Measurements from ENCODE around the gene NF2.
"Not testable (repeated sequence)": the region's sequence is repeated elsewhere in the genome, so short reads cannot be mapped to it uniquely, and the experiment has no call there.

Gene NF2

GRCh38 chr22:29580200-29580810 lies 23.1 kb upstream of the NF2 start:
- Histone ChIP-seq H2AFZ (ENCODE audit: low read depth, low read length) (peak overlapping the region; percentile 91), H3K9me3 (ENCODE audit: low read length) (no peaks in the 10 kb centered on the region), H3K4me3 (ENCODE audit: low read length) (peak overlapping the region; percentile 71), H3K27me3 (ENCODE audit: insufficient read depth, low read length) (no peaks in the 10 kb centered on the region), H3K4me1 (ENCODE audit: insufficient read depth, low read length) (peaks cover 12% of the 10 kb centered on the region), H3K36me3 (ENCODE audit: insufficient read depth, low read length) (peaks cover 7% of the 10 kb centered on the region)

GRCh38 chr22:29581799-29582198 lies 21.6 kb upstream of the NF2 start:
- peak overlapping the region; percentile 71 for H3K4me3 ChIP-seq (ENCODE audit: low read length)
- no peaks in the 10 kb centered on the region for H3K27me3 ChIP-seq (ENCODE audit: insufficient read depth, low read length)
- no peaks in the 10 kb centered on the region for H3K9me3 ChIP-seq (ENCODE audit: low read length)
- H2AFZ ChIP-seq (ENCODE audit: low read depth, low read length), result no peak overlapping the region
- H3K36me3 ChIP-seq (ENCODE audit: insufficient read depth, low read length), result peaks cover 7% of the 10 kb centered on the region
- peaks cover 12% of the 10 kb centered on the region for H3K4me1 ChIP-seq (ENCODE audit: insufficient read depth, low read length)

- H2AFZ ChIP-seq (ENCODE audit: low read depth, low read length), result no peak overlapping the region
- no peaks in the 10 kb centered on the region for H3K9me3 ChIP-seq (ENCODE audit: low read length)
- H3K27me3 ChIP-seq (ENCODE audit: insufficient read depth, low read length), result no peaks in the 10 kb centered on the region
Observed at GRCh38 chr22:29584975-29585374, 18.5 kb upstream of the NF2 start.

GRCh38 chr22:29586193-29586705 lies 17.2 kb upstream of the NF2 start:
- not testable (repeated sequence) for H3K9me3 ChIP-seq (ENCODE audit: low read length); H3K27me3 ChIP-seq (ENCODE audit: insufficient read depth, low read length); H2AFZ ChIP-seq (ENCODE audit: low read depth, low read length); H3K4me1 ChIP-seq (ENCODE audit: insufficient read depth, low read length); H3K36me3 ChIP-seq (ENCODE audit: insufficient read depth, low read length); H3K4me3 ChIP-seq (ENCODE audit: low read length)

More at GRCh38 chr22:29584975-29585374, 18.5 kb upstream of the NF2 start:
- no peaks in the 10 kb centered on the region for H3K36me3 ChIP-seq (ENCODE audit: insufficient read depth, low read length)
- H3K4me1 ChIP-seq (ENCODE audit: insufficient read depth, low read length), result peaks cover 10% of the 10 kb centered on the region
- no peak overlapping the region for H3K4me3 ChIP-seq (ENCODE audit: low read length)

- no peak overlapping the region for H2AFZ ChIP-seq (ENCODE audit: low read depth, low read length)
- no peaks in the 10 kb centered on the region for H3K9me3 ChIP-seq (ENCODE audit: low read length)
- H3K4me1 ChIP-seq (ENCODE audit: insufficient read depth, low read length), result no peaks in the 10 kb centered on the region
- H3K4me3 ChIP-seq (ENCODE audit: low read length), result no peak overlapping the region
- H3K36me3 ChIP-seq (ENCODE audit: insufficient read depth, low read length), result no peaks in the 10 kb centered on the region
- H3K27me3 ChIP-seq (ENCODE audit: insufficient read depth, low read length), result no peaks in the 10 kb centered on the region
Observed at GRCh38 chr22:29587938-29588699, 15.3 kb upstream of the NF2 start.

GRCh38 chr22:29593923-29594322 lies 9.5 kb upstream of the NF2 start:
- H2AFZ ChIP-seq (ENCODE audit: low read depth, low read length), result no peak overlapping the region
- no peaks in the 10 kb centered on the region for H3K27me3 ChIP-seq (ENCODE audit: insufficient read depth, low read length)
- no peak overlapping the region for H3K4me3 ChIP-seq (ENCODE audit: low read length)
- H3K4me1 ChIP-seq (ENCODE audit: insufficient read depth, low read length), result no peaks in the 10 kb centered on the region
- H3K9me3 ChIP-seq (ENCODE audit: low read length), result no peaks in the 10 kb centered on the region
- H3K36me3 ChIP-seq (ENCODE audit: insufficient read depth, low read length), result no peaks in the 10 kb centered on the region

- H3K9me3 ChIP-seq (ENCODE audit: low read length); H3K4me3 ChIP-seq (ENCODE audit: low read length); H3K4me1 ChIP-seq (ENCODE audit: insufficient read depth, low read length); H3K36me3 ChIP-seq (ENCODE audit: insufficient read depth, low read length); H3K27me3 ChIP-seq (ENCODE audit: insufficient read depth, low read length); H2AFZ ChIP-seq (ENCODE audit: low read depth, low read length): not testable (repeated sequence)
Observed at GRCh38 chr22:29594447-29594846, 9.0 kb upstream of the NF2 start.

- no peak overlapping the region for H3K4me3 ChIP-seq (ENCODE audit: low read length)
- no peaks in the 10 kb centered on the region for H3K9me3 ChIP-seq (ENCODE audit: low read length)
- no peaks in the 10 kb centered on the region for H3K36me3 ChIP-seq (ENCODE audit: insufficient read depth, low read length)
- no peaks in the 10 kb centered on the region for H3K27me3 ChIP-seq (ENCODE audit: insufficient read depth, low read length)
- H3K4me1 ChIP-seq (ENCODE audit: insufficient read depth, low read length), result no peaks in the 10 kb centered on the region
- H2AFZ ChIP-seq (ENCODE audit: low read depth, low read length), result no peak overlapping the region
Observed at GRCh38 chr22:29596408-29596807, 7.0 kb upstream of the NF2 start.

GRCh38 chr22:29597871-29598683 lies 5.4 kb upstream of the NF2 start:
- H2AFZ ChIP-seq (ENCODE audit: low read depth, low read length); H3K4me3 ChIP-seq (ENCODE audit: low read length); H3K36me3 ChIP-seq (ENCODE audit: insufficient read depth, low read length); H3K4me1 ChIP-seq (ENCODE audit: insufficient read depth, low read length); H3K9me3 ChIP-seq (ENCODE audit: low read length); H3K27me3 ChIP-seq (ENCODE audit: insufficient read depth, low read length): not testable (repeated sequence)

- Histone ChIP-seq H2AFZ (ENCODE audit: low read depth, low read length) (no peak overlapping the region), H3K4me3 (ENCODE audit: low read length) (no peak overlapping the region), H3K36me3 (ENCODE audit: insufficient read depth, low read length) (no peaks in the 10 kb centered on the region), H3K4me1 (ENCODE audit: insufficient read depth, low read length) (no peaks in the 10 kb centered on the region), H3K9me3 (ENCODE audit: low read length) (no peaks in the 10 kb centered on the region), H3K27me3 (ENCODE audit: insufficient read depth, low read length) (no peaks in the 10 kb centered on the region)
Observed at GRCh38 chr22:29598684-29599020, 4.8 kb upstream of the NF2 start.

- Histone ChIP-seq H3K9me3 (ENCODE audit: low read length) (no peaks in the 10 kb centered on the region), H3K27me3 (ENCODE audit: insufficient read depth, low read length) (no peaks in the 10 kb centered on the region), H3K4me3 (ENCODE audit: low read length) (peak overlapping the region; percentile 64), H2AFZ (ENCODE audit: low read depth, low read length) (peak overlapping the region; percentile 79), H3K4me1 (ENCODE audit: insufficient read depth, low read length) (peaks cover 4% of the 10 kb centered on the region), H3K36me3 (ENCODE audit: insufficient read depth, low read length) (no peaks in the 10 kb centered on the region)
Observed at GRCh38 chr22:29604076-29604360, 585 bp downstream of the NF2 start.

GRCh38 chr22:29605527-29605850 lies 2.1 kb downstream of the NF2 start:
- H3K27me3 ChIP-seq (ENCODE audit: insufficient read depth, low read length), result no peaks in the 10 kb centered on the region
- H3K36me3 ChIP-seq (ENCODE audit: insufficient read depth, low read length), result no peaks in the 10 kb centered on the region
- no peak overlapping the region for H2AFZ ChIP-seq (ENCODE audit: low read depth, low read length)
- no peaks in the 10 kb centered on the region for H3K9me3 ChIP-seq (ENCODE audit: low read length)
- peaks cover 4% of the 10 kb centered on the region for H3K4me1 ChIP-seq (ENCODE audit: insufficient read depth, low read length)
- no peak overlapping the region for H3K4me3 ChIP-seq (ENCODE audit: low read length)

- Histone ChIP-seq H2AFZ (ENCODE audit: low read depth, low read length) (no peak overlapping the region), H3K27me3 (ENCODE audit: insufficient read depth, low read length) (no peaks in the 10 kb centered on the region), H3K4me3 (ENCODE audit: low read length) (no peak overlapping the region), H3K36me3 (ENCODE audit: insufficient read depth, low read length) (no peaks in the 10 kb centered on the region), H3K9me3 (ENCODE audit: low read length) (no peaks in the 10 kb centered on the region), H3K4me1 (ENCODE audit: insufficient read depth, low read length) (peaks cover 4% of the 10 kb centered on the region)
Observed at GRCh38 chr22:29606320-29606719, 2.9 kb downstream of the NF2 start.
